HepG2 (cell line): ENCODE results near the gene POLE.

ENCODE experiments used
- SP4 ChIP-seq: sonication (generic); formaldehyde crosslinking; IDR thresholded peaks from 2 replicates; pipeline ENCODE4 v1.8.1; 2023; ENCODE audit warnings: mild to moderate bottlenecking, missing genetic modification reagents
- ZNF792 ChIP-seq: IDR thresholded peaks from 2 replicates; pipeline ENCODE4 v1.6.1; 2016

DNA sequence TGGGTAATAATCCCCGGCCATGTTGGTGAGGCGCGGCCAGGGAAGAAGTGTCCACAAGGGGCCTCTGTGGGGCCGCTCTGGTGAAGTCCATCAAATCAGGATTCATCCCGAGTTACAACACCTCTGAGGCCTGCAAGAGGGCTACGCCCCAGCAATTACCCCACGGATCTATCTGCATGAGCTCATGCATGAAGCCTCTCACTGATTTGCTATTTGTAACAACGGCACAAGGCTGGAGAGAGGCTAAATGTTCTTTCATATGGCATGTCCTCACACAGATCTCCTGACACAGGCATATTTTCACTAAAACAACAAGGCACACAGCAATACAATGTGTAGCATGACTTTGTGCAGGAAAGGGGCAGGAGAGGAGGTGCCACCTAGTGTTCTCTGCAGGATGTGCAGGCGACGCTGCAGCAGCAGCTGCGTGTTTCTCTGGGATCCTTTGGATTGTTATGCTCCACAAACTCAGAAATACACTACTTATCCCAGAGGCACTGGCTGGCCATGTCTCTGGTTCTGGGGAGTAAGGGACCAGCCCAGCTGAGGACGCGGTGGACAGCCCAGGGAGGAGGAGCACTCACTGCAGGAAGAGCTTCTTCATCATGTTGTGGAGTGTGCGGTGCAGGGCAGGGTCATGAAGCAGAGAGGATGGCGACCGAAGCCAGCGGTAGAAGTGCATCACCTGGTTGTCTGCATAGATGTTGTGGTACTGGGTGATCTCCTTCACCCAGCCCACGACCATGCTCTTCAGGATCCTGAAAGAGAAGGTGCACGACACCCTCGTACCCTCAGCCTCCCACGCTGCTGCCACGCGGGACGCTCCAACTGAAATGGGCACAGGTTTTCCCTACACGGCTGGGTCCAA, 48.4 kb downstream of the POLE start:
- TF ChIP-seq ZNF792 (CRISPR knock-in tag) (no peak), SP4 (CRISPR knock-in tag) (no peak)
